Measurements from ENCODE around the gene DDX56. TPM values are rescaled to one million over a fixed set of nuclear protein-coding genes. Genes with fewer than 3 reads are reported as not detected.
A peak's percentile ranks its signal among the peaks of the same experiment; 100 is the strongest.

The DDX56 gene
- total and polyA plus RNA-seq, 2 of the 13 experiments (the other 11 are each of a cell fraction or from before 2014, with no cell fraction given), result 82.6 to 120 TPM

DNA sequence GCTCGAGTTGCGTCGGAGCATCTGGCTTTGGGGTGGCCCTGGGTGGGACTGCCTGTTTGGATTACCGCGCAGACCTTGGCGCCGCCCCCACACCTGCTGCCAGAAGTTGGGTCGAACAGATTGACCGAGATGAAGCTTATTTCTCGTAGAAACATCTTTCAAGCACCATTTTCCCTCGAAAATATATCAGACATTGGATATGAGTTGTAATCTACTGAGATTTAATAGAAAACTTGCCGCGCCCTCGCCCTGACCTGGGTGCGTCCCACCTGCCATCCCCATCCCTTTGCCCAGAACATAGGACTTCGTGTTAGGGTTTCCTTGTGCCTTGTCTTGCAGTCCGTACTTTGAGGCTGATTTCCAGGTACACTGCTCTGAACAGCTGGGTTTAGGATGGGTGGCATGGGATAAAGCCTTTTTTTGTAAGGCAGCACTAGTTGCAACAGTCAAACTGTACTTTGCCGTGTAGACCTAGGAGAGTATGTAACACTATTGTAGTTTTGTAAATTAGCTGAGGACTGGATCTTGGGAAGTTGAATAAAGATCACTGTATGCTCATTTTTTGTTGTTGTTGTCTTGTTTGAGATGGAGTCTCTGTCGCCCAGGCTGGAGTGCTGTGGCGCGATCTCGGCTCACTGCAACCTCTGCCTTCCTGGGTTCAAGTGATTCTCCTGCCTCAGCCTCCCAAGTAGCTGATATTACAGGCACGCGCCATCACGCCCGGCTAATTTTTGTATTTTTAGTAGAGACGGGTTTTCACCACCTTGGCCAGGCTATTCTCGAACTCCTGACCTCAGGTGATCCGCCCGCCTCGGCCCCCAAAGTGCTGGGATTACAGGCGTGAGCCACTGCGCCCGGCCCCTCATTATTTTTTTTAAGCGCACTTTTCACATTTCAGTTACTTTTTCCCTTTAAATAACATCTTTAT lies 33.7 kb upstream of the DDX56 start (continued):
- TF ChIP-seq ZBED4 (CRISPR knock-in tag; IDR thresholded peaks at IDR 0.05; ENCODE audit: borderline replicate concordance), result no peak
- TF ChIP-seq ZNF10 (CRISPR knock-in tag; IDR thresholded peaks at IDR 0.05; ENCODE audit: borderline replicate concordance, low read depth), result no peak
- TF ChIP-seq NRL (CRISPR knock-in tag; IDR thresholded peaks at IDR 0.05; ENCODE audit: borderline replicate concordance), result 0 out of 2 replicates have a peak, but pooled peaks have one; percentile 2
- no peak for TF ChIP-seq ZNF616 (CRISPR knock-in tag; IDR thresholded peaks at IDR 0.05; ENCODE audit: low read depth)
- TF ChIP-seq FOSL1 (CRISPR knock-in tag; IDR thresholded peaks at IDR 0.05; ENCODE audit: borderline replicate concordance), result no peak
- TF ChIP-seq ZNF264 (CRISPR knock-in tag; IDR thresholded peaks at IDR 0.05), result no peak
- no peak for TF ChIP-seq ATM (IDR thresholded peaks at IDR 0.05; ENCODE audit: borderline replicate concordance)
- peak; percentile 10 for TF ChIP-seq ZNF883 (CRISPR knock-in tag; IDR thresholded peaks at IDR 0.05; ENCODE audit: not compliant biosample characterization)
- TF ChIP-seq CCAR2 (optimal IDR thresholded peaks at IDR 0.05; ENCODE audit: low read depth, low read length), result no peak
- 0 out of 2 replicates have a peak, but pooled peaks have one; percentile 31 for TF ChIP-seq ZFP41 (CRISPR knock-in tag; IDR thresholded peaks at IDR 0.05; ENCODE audit: borderline replicate concordance)
- peak; percentile 19 for TF ChIP-seq AGO2 (optimal IDR thresholded peaks at IDR 0.05; ENCODE audit: low read depth, low read length)
- TF ChIP-seq ZNF160 (CRISPR knock-in tag; IDR thresholded peaks at IDR 0.05), result peak; percentile 36
- TF ChIP-seq ISX (CRISPR knock-in tag; conservative IDR thresholded peaks at IDR 0.05), result 0 out of 2 replicates have a peak, but pooled peaks have one; percentile 26
- peak; percentile 5; the same call in 1 of the 2 replicates for TF ChIP-seq ZFP91 (CRISPR knock-in tag; IDR thresholded peaks at IDR 0.05; ENCODE audit: borderline replicate concordance)
- TF ChIP-seq ZKSCAN1 (IDR thresholded peaks at IDR 0.05; ENCODE audit: low read length), result no peak
- TF ChIP-seq HNF4A (CRISPR knock-in tag; IDR thresholded peaks at IDR 0.05), result 0 out of 2 replicates have a peak, but pooled peaks have one; percentile 7
- TF ChIP-seq FOXC1 (CRISPR knock-in tag; IDR thresholded peaks at IDR 0.05; ENCODE audit: borderline replicate concordance), result peak; percentile 34; the same call in 1 of the 2 replicates
- no peak for TF ChIP-seq ZNF138 (CRISPR knock-in tag; IDR thresholded peaks at IDR 0.05; ENCODE audit: low read depth)
- TF ChIP-seq ZNF773 (CRISPR knock-in tag; IDR thresholded peaks at IDR 0.05; ENCODE audit: borderline replicate concordance), result 0 out of 2 replicates have a peak, but pooled peaks have one; percentile 6
- TF ChIP-seq CREB1 (IDR thresholded peaks at IDR 0.05), result no peak
- peak; percentile 41 for TF ChIP-seq CREB1 (CRISPR knock-in tag; IDR thresholded peaks at IDR 0.05)
- no peak for TF ChIP-seq ZC3H13 (CRISPR knock-in tag; IDR thresholded peaks at IDR 0.05)
- TF ChIP-seq NR2C2 (CRISPR knock-in tag; IDR thresholded peaks at IDR 0.05; ENCODE audit: borderline replicate concordance), result peak; percentile 20; the same call in 1 of the 2 replicates
- TF ChIP-seq NFATC3 (CRISPR knock-in tag; IDR thresholded peaks at IDR 0.05), result peak; percentile 14; the same call in 1 of the 2 replicates
- TF ChIP-seq ZMYM3 (CRISPR knock-in tag; IDR thresholded peaks at IDR 0.05), result no peak

Measured in HepG2 (cell line).